Measurements from ENCODE around the gene LMO4.
A peak's percentile ranks its signal among the peaks of the same experiment; 100 is the strongest.

LMO4 gene

DNA sequence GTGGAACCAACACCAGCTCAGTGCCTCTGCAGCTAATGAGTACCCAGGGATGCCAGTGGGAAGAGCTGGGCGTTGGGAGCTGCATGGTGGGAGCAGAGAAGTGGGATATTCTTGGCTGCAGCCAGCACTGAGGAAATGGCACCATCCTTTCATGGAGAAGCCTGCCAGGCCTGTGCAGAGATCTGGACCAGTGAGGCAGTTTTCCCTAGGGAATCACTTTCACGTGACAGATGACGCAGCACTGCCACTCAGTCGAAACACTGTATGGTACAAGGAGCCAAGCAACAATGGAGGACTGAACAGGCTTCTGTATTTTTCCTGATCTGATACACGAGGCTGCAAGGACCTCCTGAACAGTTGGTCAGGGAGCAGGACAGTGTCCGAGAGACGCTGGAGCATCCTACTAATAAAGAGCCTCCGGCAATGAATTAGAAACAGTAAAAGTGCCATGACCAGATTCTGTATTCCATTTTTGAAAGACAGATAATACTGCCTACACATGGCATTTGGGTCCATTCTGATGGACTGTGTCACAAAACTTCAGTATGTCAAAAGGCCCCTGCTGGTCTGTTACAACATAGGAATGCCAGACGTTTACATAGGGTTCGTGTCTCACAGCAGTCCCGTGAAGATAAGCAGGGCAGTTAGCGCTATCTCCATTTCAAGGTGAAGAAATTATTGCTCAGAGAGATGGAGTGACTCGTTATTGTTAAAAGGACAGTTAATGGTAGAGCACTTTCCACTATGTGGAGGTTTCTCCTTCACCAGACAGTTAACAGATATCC is 44.0 kb upstream of the LMO4 start:
- no peaks in the 10 kb centered on the region for H3K4me1 ChIP-seq (ENCODE audit: control insufficient read depth, low read length)
- H4K20me1 ChIP-seq (ENCODE audit: control insufficient read depth, insufficient read depth, low read depth, low read length): no peaks in the 10 kb centered on the region
- TF ChIP-seq, protein P1, sequence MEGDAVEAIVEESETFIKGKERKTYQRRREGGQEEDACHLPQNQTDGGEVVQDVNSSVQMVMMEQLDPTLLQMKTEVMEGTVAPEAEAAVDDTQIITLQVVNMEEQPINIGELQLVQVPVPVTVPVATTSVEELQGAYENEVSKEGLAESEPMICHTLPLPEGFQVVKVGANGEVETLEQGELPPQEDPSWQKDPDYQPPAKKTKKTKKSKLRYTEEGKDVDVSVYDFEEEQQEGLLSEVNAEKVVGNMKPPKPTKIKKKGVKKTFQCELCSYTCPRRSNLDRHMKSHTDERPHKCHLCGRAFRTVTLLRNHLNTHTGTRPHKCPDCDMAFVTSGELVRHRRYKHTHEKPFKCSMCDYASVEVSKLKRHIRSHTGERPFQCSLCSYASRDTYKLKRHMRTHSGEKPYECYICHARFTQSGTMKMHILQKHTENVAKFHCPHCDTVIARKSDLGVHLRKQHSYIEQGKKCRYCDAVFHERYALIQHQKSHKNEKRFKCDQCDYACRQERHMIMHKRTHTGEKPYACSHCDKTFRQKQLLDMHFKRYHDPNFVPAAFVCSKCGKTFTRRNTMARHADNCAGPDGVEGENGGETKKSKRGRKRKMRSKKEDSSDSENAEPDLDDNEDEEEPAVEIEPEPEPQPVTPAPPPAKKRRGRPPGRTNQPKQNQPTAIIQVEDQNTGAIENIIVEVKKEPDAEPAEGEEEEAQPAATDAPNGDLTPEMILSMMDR (IDR thresholded peaks at IDR 0.05; ENCODE audit: low read depth, low read length, poor library complexity, severe bottlenecking): no peak
- no peak for TF ChIP-seq EZH2phosphoT487 (IDR thresholded peaks at IDR 0.05; ENCODE audit: borderline replicate concordance, low read length)
- H3K36me3 ChIP-seq (ENCODE audit: control insufficient read depth, low read length): no peaks in the 10 kb centered on the region
- H3K27me3 ChIP-seq (ENCODE audit: control insufficient read depth, low read length): peaks cover 3% of the 10 kb centered on the region; the same call in 1 of the 2 replicates
- H3K4me2 ChIP-seq (ENCODE audit: low read length): no peak overlapping the region
- no peaks in the 10 kb centered on the region for H3F3A ChIP-seq (ENCODE audit: control insufficient read depth, insufficient read depth)
- H3K9me2 ChIP-seq (replicated peaks; ENCODE audit: control insufficient read depth, low read length): no peaks in the 10 kb centered on the region
- no peak overlapping the region for H3K27ac ChIP-seq (ENCODE audit: low read depth, low read length)
- H3K4me3 ChIP-seq (ENCODE audit: low read length): no peak overlapping the region
- no peaks in the 10 kb centered on the region for H3K79me2 ChIP-seq (ENCODE audit: control insufficient read depth, low read length)
- H3K9me3 ChIP-seq (ENCODE audit: control insufficient read depth, insufficient read depth, low read length): no peaks in the 10 kb centered on the region

DNA sequence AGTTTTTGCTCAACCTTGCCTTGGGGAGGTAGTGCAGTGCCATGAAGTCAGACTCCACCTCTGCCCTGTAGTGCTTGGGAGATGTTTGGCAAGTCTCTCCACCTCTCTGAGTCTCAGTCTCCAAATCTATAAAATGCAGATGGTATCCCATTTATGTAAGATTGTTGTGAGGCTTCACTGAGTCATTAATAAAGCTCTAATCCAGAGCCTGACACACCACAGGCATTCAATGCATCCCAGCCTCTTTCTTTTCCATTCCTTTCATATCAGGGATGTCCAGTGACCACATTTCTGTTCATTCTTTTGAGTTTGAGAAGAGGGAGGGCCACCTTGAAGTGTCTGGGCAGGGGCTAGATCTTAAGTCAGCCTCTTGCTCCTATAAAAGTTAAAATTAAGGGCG is 37.6 kb upstream of the LMO4 start:
- Histone ChIP-seq H4K20me1 (ENCODE audit: control insufficient read depth, insufficient read depth, low read depth, low read length) (no peaks in the 10 kb centered on the region), H3K9me3 (ENCODE audit: control insufficient read depth, insufficient read depth, low read length) (no peaks in the 10 kb centered on the region), H3K4me1 (ENCODE audit: control insufficient read depth, low read length) (no peaks in the 10 kb centered on the region), H3K4me2 (ENCODE audit: low read length) (no peak overlapping the region), H3F3A (ENCODE audit: control insufficient read depth, insufficient read depth) (no peaks in the 10 kb centered on the region), H3K27ac (ENCODE audit: low read depth, low read length) (no peak overlapping the region), H3K79me2 (ENCODE audit: control insufficient read depth, low read length) (no peaks in the 10 kb centered on the region), H3K4me3 (ENCODE audit: low read length) (no peak overlapping the region), H3K36me3 (ENCODE audit: control insufficient read depth, low read length) (no peaks in the 10 kb centered on the region), H3K9me2 (replicated peaks; ENCODE audit: control insufficient read depth, low read length) (no peaks in the 10 kb centered on the region), H3K27me3 (ENCODE audit: control insufficient read depth, low read length) (peaks cover 3% of the 10 kb centered on the region; the same call in 1 of the 2 replicates)
- TF ChIP-seq, protein P1 (IDR thresholded peaks at IDR 0.05; ENCODE audit: low read depth, low read length, poor library complexity, severe bottlenecking): no peak
- TF ChIP-seq EZH2phosphoT487 (IDR thresholded peaks at IDR 0.05; ENCODE audit: borderline replicate concordance, low read length): no peak

DNA sequence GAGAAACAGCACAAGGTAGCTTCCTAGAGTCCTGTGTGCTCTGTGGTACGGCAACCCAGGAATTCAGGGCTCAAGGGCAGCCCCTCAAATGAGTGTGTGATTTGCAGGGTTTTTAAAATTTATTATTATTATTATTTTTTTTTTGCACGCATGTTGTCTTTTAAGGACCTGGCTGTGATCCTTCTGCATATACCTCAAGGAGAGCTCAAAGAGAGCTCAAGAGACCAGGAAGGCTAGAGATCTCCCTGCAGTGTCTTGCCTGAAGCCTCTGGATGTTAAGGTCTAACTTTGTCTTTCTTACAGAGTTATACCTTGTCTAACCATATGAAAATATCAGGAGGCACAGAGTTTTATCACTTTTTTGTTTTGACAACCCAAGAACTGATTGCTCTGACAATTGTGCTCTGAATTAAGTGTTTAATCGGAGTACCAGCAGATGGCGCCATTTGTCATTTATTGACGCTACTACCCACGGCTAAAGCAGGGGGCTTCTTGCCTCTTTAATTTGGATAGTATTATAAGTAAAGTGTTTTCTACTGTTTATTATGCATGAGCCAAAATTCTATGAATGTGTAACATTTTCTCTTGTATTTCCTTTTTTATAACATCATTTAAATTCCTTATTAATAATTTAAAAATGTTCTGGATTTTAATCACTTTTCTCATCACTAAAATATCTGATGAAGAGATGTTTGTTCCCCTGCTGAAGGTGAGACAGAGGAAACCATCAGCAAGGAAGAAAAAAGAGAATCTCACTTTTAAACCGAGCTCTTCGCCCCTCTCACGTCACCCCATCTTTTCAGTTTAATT is 35.8 kb upstream of the LMO4 start:
- Histone ChIP-seq H3F3A (ENCODE audit: control insufficient read depth, insufficient read depth) (no peaks in the 10 kb centered on the region), H3K9me3 (ENCODE audit: control insufficient read depth, insufficient read depth, low read length) (no peaks in the 10 kb centered on the region), H3K4me1 (ENCODE audit: control insufficient read depth, low read length) (no peaks in the 10 kb centered on the region), H3K27ac (ENCODE audit: low read depth, low read length) (no peak overlapping the region), H3K9me2 (replicated peaks; ENCODE audit: control insufficient read depth, low read length) (no peaks in the 10 kb centered on the region), H3K27me3 (ENCODE audit: control insufficient read depth, low read length) (peaks cover 3% of the 10 kb centered on the region; the same call in 1 of the 2 replicates), H3K4me3 (ENCODE audit: low read length) (no peak overlapping the region), H4K20me1 (ENCODE audit: control insufficient read depth, insufficient read depth, low read depth, low read length) (no peaks in the 10 kb centered on the region), H3K4me2 (ENCODE audit: low read length) (no peak overlapping the region), H3K36me3 (ENCODE audit: control insufficient read depth, low read length) (no peaks in the 10 kb centered on the region), H3K79me2 (ENCODE audit: control insufficient read depth, low read length) (no peaks in the 10 kb centered on the region)
- TF ChIP-seq, protein P1 (IDR thresholded peaks at IDR 0.05; ENCODE audit: low read depth, low read length, poor library complexity, severe bottlenecking): peak; percentile 72
- no peak for TF ChIP-seq EZH2phosphoT487 (IDR thresholded peaks at IDR 0.05; ENCODE audit: borderline replicate concordance, low read length)

Data from DOHH2 (cell line).